Caki2 (cell line): ENCODE data around the gene NINJ2. TPM values are rescaled to one million over a fixed set of nuclear protein-coding genes. Genes with fewer than 3 reads are reported as not detected.

Experiments
- DNase-seq: peaks from one replicate; pipeline ENCODE4 v3.0.0-alpha.2; 2015; ENCODE audit warnings: low read depth
- in situ Hi-C: cut with HindIII; loops from 2 replicates; pipeline ENCODE4 v1.10.0; 2016; ENCODE audit warnings: low sequenced_read_pairs, low pct_unique_long_range_greater_than_20kb, mixed read lengths
- total RNA-seq: library from RNA; depleted of rRNA; stranded (reverse); fragments of >200 nt; shearing (Covaris generic); gene quantifications from 2 replicates; pipeline ENCODE4 v1.2.3, GENCODE V29; 2014; ENCODE audit warnings: low replicate concordance

Gene NINJ2
- total RNA-seq, 1 experiment from 2014 or later: not detected

- in situ Hi-C loops: loop anchor here (10.0 kb wide), 1 partner anchor 131 kb away; no protein-coding TSS in a partner anchor
- DNase-seq: no peak
These were observed 97.6 kb downstream of the NINJ2 start for GRCh38 chr12:565589-566105.

- no peak for DNase-seq
These were observed 98.1 kb downstream of the NINJ2 start for GRCh38 chr12:565161-565560.

DNA sequence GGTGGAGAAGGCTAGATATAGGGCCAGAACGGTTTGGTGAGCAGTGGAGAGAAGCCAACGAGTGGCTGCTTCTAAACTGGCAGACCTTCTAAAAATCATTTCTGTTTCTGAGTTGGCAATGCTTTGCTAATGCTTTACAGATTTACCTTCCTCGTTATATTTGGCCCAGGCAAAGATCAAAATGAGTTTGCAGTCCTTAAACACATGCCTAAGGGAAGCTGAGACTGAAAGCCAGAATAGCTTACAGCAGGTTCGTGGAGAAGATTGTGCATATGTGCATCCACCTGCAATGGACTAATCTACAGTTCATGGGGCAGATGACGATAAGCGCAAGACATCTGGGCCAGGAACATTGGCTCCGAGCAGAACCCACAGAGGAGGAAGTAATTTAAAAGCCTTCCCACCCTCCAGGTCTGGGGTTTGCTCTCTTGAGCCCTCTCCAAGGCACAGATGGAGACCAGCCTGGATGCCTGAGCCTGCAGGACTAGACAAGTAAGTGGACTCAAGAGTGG lies 99.4 kb downstream of the NINJ2 start:
- in situ Hi-C loops: loop anchor here (10.0 kb wide), 1 partner anchor 129 kb away; no protein-coding TSS in a partner anchor
- no peak for DNase-seq

More at GRCh38 chr12:565161-565560, 98.1 kb downstream of the NINJ2 start:
- in situ Hi-C loops: loop anchor here (10.0 kb wide), 1 partner anchor 130 kb away; no protein-coding TSS in a partner anchor

GRCh38 chr12:563250-563781 lies 99.9 kb downstream of the NINJ2 start:
- in situ Hi-C loops: loop anchor here (10.0 kb wide), 1 partner anchor 129 kb away; no protein-coding TSS in a partner anchor
- no peak for DNase-seq

DNA sequence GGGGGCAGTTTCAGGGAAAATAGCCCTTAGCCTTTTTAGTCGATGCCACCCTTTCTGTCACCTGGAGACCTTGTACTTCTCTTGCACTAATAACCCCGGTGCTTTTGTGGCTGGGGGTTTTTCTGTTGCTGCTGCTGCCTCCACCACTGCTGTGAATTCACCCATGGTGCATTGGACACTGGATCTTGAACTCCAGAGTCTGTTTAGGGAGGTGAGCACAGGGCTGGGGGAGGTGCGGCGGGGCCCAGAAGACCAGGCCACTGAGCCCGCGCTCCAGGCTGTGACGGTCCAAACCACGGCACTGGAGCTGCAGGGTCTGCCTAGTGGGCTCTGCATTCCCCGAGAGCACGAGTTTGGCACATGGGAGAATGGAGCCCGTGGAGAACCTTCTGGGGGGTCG lies 100.6 kb downstream of the NINJ2 start:
- DNase-seq: no peak
- in situ Hi-C loops: loop anchor here (10.0 kb wide), 1 partner anchor 128 kb away; no protein-coding TSS in a partner anchor

GRCh38 chr12:561908-562593 lies 101.2 kb downstream of the NINJ2 start:
- DNase-seq: no peak
- in situ Hi-C loops: loop anchor here (10.0 kb wide), 1 partner anchor 127 kb away; no protein-coding TSS in a partner anchor

GRCh38 chr12:561391-561705 lies 101.9 kb downstream of the NINJ2 start:
- in situ Hi-C loops: loop anchor here (10.0 kb wide), 1 partner anchor 127 kb away; no protein-coding TSS in a partner anchor
- no peak for DNase-seq

- in situ Hi-C loops: loop anchor here (10.0 kb wide), 1 partner anchor 126 kb away; no protein-coding TSS in a partner anchor
- DNase-seq: no peak
These were observed 102.4 kb downstream of the NINJ2 start for GRCh38 chr12:560691-561390.

GRCh38 chr12:559906-560455 lies 103.3 kb downstream of the NINJ2 start:
- in situ Hi-C loops: loop anchor here (10.0 kb wide), 1 partner anchor 125 kb away; no protein-coding TSS in a partner anchor

GRCh38 chr12:559208-559905 lies 103.9 kb downstream of the NINJ2 start:
- DNase-seq: no peak
- in situ Hi-C loops: no loop called here

More at GRCh38 chr12:559906-560455, 103.3 kb downstream of the NINJ2 start:
- DNase-seq: no peak

DNA sequence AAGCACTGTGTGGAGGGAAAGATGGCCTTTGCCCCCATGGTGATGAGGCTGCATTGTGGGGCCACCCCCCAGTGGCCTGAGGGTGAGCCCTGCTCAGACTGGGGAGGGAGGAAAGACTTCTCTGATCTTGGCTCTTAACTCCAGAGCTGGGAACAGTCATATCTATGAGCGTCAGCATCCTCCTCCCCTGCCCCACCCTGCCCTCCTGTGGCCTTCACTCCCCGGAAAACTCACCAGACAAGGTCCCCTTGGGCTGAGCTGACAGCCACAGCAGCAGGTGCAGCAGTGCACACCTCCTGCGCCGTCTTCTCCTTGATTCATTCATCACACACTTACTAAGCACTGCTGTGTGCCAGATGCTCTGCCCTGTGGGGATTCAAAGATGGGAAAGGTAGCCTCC lies 104.7 kb downstream of the NINJ2 start:
- in situ Hi-C loops: no loop called here
- no peak for DNase-seq

- in situ Hi-C loops: no loop called here
- DNase-seq: no peak
These were observed 106.7 kb downstream of the NINJ2 start for GRCh38 chr12:556498-556897.

DNA sequence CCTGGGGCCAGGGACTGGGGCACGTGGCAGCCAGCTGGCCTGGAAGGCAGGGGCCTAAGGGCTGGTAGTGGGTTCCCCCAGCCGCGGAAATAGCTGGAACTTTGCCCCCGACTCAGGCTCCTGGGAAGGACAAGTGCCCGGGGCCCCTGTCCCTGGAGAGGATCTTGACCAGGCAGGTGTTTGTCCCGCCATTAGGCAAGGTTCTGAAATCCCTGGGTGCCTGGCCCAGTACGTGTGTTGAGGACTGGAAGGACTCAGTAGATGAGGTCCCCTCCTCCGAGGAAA lies 109.3 kb downstream of the NINJ2 start:
- no peak for DNase-seq
- in situ Hi-C loops: no loop called here

DNA sequence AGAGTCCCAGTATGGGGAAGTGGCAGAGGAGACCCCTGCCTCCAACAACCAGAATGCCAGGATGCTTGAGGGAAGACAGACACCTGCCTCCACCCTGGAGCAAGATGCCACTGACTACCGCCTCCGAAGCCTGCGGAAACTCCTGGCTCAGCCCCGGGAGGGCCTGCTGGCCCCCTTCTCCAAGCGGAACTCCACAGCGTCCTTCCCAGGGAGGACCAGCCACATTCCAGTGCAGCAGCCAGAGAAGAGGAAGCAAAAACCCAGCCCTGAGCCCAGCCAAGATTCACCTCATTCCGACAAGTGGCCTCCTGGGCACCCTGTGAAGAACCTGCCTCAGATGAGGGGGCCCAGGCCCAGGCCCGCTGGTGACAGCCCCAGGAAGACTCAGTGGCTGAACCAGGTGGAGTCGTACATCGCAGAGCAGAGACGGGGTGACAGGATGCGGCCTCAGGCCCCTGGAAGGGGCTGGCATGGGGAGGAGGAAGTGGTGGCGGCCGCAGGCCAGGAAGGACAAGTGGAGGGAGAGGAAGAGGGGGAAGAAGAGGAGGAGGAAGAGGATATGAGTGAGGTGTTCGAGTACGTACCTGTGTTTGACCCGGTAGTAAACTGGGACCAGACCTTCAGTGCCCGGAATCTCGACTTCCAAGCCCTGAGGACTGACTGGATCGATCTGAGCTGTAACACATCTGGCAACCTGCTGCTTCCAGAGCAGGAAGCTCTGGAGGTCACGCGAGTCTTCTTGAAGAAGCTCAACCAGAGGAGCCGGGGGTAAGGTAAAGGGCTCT lies 109.8 kb downstream of the NINJ2 start:
- DNase-seq: no peak
- in situ Hi-C loops: no loop called here

DNA sequence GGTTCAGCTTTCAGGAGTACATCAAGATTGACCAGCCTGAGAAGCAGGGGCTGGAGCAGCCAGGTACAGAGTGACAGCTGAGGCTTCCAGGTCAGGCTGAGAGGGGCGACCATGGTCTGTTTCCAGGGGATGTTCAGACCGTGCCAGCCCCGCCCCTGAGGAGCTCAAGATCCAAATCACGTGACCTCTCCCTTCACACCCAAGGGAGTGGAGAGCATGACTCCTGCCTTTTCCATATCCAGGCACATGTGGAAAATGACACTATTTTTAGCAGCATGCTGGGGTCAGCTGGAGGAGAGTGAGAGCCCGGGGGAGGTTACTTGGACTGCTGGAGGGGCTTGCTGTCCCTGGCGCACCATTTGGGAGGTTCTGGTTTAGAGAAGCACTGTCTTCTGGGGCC lies 110.8 kb downstream of the NINJ2 start:
- DNase-seq: no peak
- in situ Hi-C loops: no loop called here

DNA sequence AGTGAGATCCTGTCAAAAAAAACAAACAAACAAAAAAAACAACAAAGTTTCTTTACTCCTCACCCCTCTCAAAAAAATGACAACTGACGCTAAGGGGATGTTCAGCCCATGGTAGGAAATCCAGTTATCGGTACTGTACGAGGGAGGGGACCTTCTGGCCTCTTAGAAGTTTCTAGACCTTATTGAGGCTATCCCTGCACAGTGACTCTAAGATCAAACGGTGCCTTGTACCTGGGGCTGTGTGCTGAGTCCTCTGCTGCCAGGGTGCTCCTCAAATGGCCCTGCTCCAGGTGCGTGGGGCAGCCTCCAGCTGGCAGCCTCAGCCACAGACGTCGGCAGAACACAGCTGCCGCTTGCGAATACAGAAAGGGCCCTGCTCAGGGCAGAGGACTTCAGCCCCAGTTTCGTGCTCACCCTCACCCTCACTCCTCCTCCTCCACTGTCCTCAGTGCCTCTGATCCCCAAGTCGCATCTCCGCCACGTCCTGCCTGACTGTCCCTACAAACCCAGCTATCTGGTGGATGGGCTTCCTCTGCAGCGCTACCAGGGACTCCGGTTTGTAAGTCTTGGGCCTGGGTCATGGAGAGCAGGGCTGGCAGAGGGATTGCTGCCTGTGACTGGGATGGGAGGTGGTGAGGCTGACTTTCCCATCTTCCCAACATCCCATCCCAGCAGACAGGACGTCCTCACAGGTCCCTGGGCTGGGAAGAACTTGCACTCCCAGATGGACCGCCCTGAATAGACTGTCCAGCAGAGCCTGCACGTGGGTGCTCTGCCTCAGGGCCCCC lies 112.6 kb downstream of the NINJ2 start:
- in situ Hi-C loops: no loop called here
- DNase-seq: no peak
